GM18505 (cell line): ENCODE results near the gene TJP3.

ENCODE experiments used
- ATAC-seq: cut with Tn5 transposase; IDR thresholded peaks from one replicate; pipeline ENCODE4 v1.9.1; 2021; ENCODE audit not compliant: unreplicated experiment
- POLR2A ChIP-seq: IDR thresholded peaks from 4 replicates; pipeline ENCODE4 v1.6.1; 2011; ENCODE audit warnings: borderline replicate concordance; ENCODE audit not compliant: insufficient read depth, insufficient read length; ENCODE audit errors: extremely low read depth

Gene TJP3

GRCh38 chr19:3698386-3698950 is 9.7 kb upstream of the TJP3 start:
- no peak for ATAC-seq
- no peak for TF ChIP-seq POLR2A

- no peak for TF ChIP-seq POLR2A
- ATAC-seq = no peak
Measured at GRCh38 chr19:3698974-3699740, 9.0 kb upstream of the TJP3 start.

- peak; percentile 33 for ATAC-seq
- TF ChIP-seq POLR2A = no peak
Measured at GRCh38 chr19:3699741-3700241, 8.4 kb upstream of the TJP3 start.

GRCh38 chr19:3700242-3701032 is 7.7 kb upstream of the TJP3 start, which contains the start of gene PIP5K1C:
PIP5K1C (minus strand) TSS chr19:3700468; CDS start chr19:3700390, 78 bp downstream.
- ATAC-seq = peak; percentile 90
- peak; percentile 59 for TF ChIP-seq POLR2A

- no peak for ATAC-seq
- no peak for TF ChIP-seq POLR2A
Measured at GRCh38 chr19:3701200-3701599, 7.0 kb upstream of the TJP3 start.

GRCh38 chr19:3707868-3708206 is 347 bp upstream of the TJP3 start:
- TF ChIP-seq POLR2A = no peak

GRCh38 chr19:3710265-3710812 is 2.2 kb downstream of the TJP3 start:
- TF ChIP-seq POLR2A = no peak
- ATAC-seq = no peak

More at GRCh38 chr19:3707868-3708206, 347 bp upstream of the TJP3 start:
- ATAC-seq = no peak

- TF ChIP-seq POLR2A = no peak
- ATAC-seq = no peak
Measured at GRCh38 chr19:3712663-3713611, 4.8 kb downstream of the TJP3 start.

- no peak for ATAC-seq
- TF ChIP-seq POLR2A = no peak
Measured at GRCh38 chr19:3716147-3716668, 8.0 kb downstream of the TJP3 start.

GRCh38 chr19:3719868-3720267 is 11.7 kb downstream of the TJP3 start:
- TF ChIP-seq POLR2A = no peak
- no peak for ATAC-seq

GRCh38 chr19:3720349-3720917 is 12.2 kb downstream of the TJP3 start:
- TF ChIP-seq POLR2A = no peak
- no peak for ATAC-seq
